Measurements from ENCODE around the gene CLIC4. TPM values are rescaled to one million over a fixed set of nuclear protein-coding genes. Genes with fewer than 3 reads are reported as not detected.

The CLIC4 gene
- total and polyA plus RNA-seq, 9 of the 15 experiments (the other 6 are each of a cell fraction or from before 2014, with no cell fraction given) = 16.0 to 67.5 (median 38.4) TPM

- TF ChIP-seq RAD51 (IDR thresholded peaks at IDR 0.05; ENCODE audit: borderline replicate concordance, low read depth) = no peak
- TF ChIP-seq HINFP (tag; conservative IDR thresholded peaks at IDR 0.05; ENCODE audit: low read depth) = no peak
- TF ChIP-seq AFF1 (IDR thresholded peaks at IDR 0.05; ENCODE audit: low read depth in 1 of 2, partially characterized antibody in 2 of 2) = no peak
- peak in 1 of 2 experiments; percentile 30; a peak in 1 of 4 replicates for TF ChIP-seq HDAC1 (IDR thresholded peaks at IDR 0.05)
- no peak for TF ChIP-seq ZNF717 (CRISPR knock-in tag; IDR thresholded peaks at IDR 0.05)
- TF ChIP-seq RBM25 (IDR thresholded peaks at IDR 0.05; ENCODE audit: low read depth, low read length, severe bottlenecking) = no peak
- no peak for TF ChIP-seq MAFF (IDR thresholded peaks at IDR 0.05; ENCODE audit: low read length)
- no peak for TF ChIP-seq ZNF354B (CRISPR knock-in tag; IDR thresholded peaks at IDR 0.05)
- no peak for TF ChIP-seq CBX2 (IDR thresholded peaks at IDR 0.05; ENCODE audit: insufficient read depth, low read length, poor library complexity, severe bottlenecking)
- TF ChIP-seq U2AF2 (optimal IDR thresholded peaks at IDR 0.05; ENCODE audit: low read depth, low read length) = no peak
- TF ChIP-seq TCF15 (CRISPR knock-in tag; IDR thresholded peaks at IDR 0.05) = no peak
- TF ChIP-seq XRCC5 (IDR thresholded peaks at IDR 0.05; ENCODE audit: low read depth, low read length) = no peak
- no peak for TF ChIP-seq THRB (CRISPR knock-in tag; conservative IDR thresholded peaks at IDR 0.05)
- TF ChIP-seq KDM5B (IDR thresholded peaks at IDR 0.05; ENCODE audit: insufficient replicate concordance, low read depth, low read length) = no peak
- TF ChIP-seq SIN3B (IDR thresholded peaks at IDR 0.05; ENCODE audit: low read depth) = no peak
- TF ChIP-seq POLR2AphosphoS5 (IDR thresholded peaks at IDR 0.05; ENCODE audit: control insufficient read depth, insufficient read depth, low read depth, low read length) = no peak
- TF ChIP-seq NRF1 (conservative IDR thresholded peaks at IDR 0.05 in 1 of 2, IDR thresholded peaks at IDR 0.05 in 1 of 2) = no peak
- TF ChIP-seq MLLT1 (IDR thresholded peaks at IDR 0.05) = no peak
Measured at GRCh38 chr1:24735509-24736375, 9.5 kb upstream of the CLIC4 start (continued).

All from K562 (cell line).